Stimulated activated CD4-positive, alpha-beta T cell treated with anti-CD3 and anti-CD28 coated beads, Interleukin-1b, Interleukin-23, amount 100 ng/mL, for 24 hours (primary cell): ENCODE measurements around the gene TSC22D1.
"Not testable (repeated sequence)": the region's sequence is repeated elsewhere in the genome, so short reads cannot be mapped to it uniquely, and the experiment has no call there.

ENCODE experiments used
- DNase-seq, 4 experiments: peaks; one replicate each; pipeline ENCODE4 v3.0.0-alpha.2; 2020; ENCODE audit warnings: low read depth in 4 of 4, low spot score in 1 of 4

Gene TSC22D1

GRCh38 chr13:44507639-44508038, 68.5 kb downstream of the TSC22D1 start:
- DNase-seq = no peak

- no peak for DNase-seq
Measured at GRCh38 chr13:44506719-44507118, 69.4 kb downstream of the TSC22D1 start.

- DNase-seq = no peak
Measured at GRCh38 chr13:44506251-44506650, 69.9 kb downstream of the TSC22D1 start.

GRCh38 chr13:44504116-44504515, 72.0 kb downstream of the TSC22D1 start:
- DNase-seq = no peak

- no peak for DNase-seq
Measured at GRCh38 chr13:44498969-44499368, 77.2 kb downstream of the TSC22D1 start.

- no peak for DNase-seq
Measured at GRCh38 chr13:44498502-44498901, 77.6 kb downstream of the TSC22D1 start.

- no peak for DNase-seq
Measured at GRCh38 chr13:44497801-44498200, 78.3 kb downstream of the TSC22D1 start.

- DNase-seq = no peak
Measured at GRCh38 chr13:44493213-44493812, 82.8 kb downstream of the TSC22D1 start.

- DNase-seq = no peak
Measured at GRCh38 chr13:44489751-44490150, 86.4 kb downstream of the TSC22D1 start.

- no peak for DNase-seq
Measured at GRCh38 chr13:44487989-44488388, 88.1 kb downstream of the TSC22D1 start.

GRCh38 chr13:44484562-44485138, 91.5 kb downstream of the TSC22D1 start:
- no peak for DNase-seq

- no peak for DNase-seq
Measured at GRCh38 chr13:44474122-44474910, 101.8 kb downstream of the TSC22D1 start.

- DNase-seq = no peak
Measured at GRCh38 chr13:44471686-44472085, 104.4 kb downstream of the TSC22D1 start.

- no peak for DNase-seq
Measured at GRCh38 chr13:44470638-44471562, 105.2 kb downstream of the TSC22D1 start.

- DNase-seq = no peak
Measured at GRCh38 chr13:44468874-44469273, 107.3 kb downstream of the TSC22D1 start.

GRCh38 chr13:44465318-44465717, 110.8 kb downstream of the TSC22D1 start:
- DNase-seq = no peak

GRCh38 chr13:44464471-44464870, 111.7 kb downstream of the TSC22D1 start:
- DNase-seq = no peak

- DNase-seq = no peak
Measured at GRCh38 chr13:44463759-44464158, 112.4 kb downstream of the TSC22D1 start.

- DNase-seq = no peak
Measured at GRCh38 chr13:44459674-44460073, 116.5 kb downstream of the TSC22D1 start.

GRCh38 chr13:44458313-44458975, 117.7 kb downstream of the TSC22D1 start:
- no peak for DNase-seq

- not testable (repeated sequence) for DNase-seq
Measured at GRCh38 chr13:44456212-44456611, 119.9 kb downstream of the TSC22D1 start.
